Left ventricle myocardium inferior (tissue), 1 donor: ENCODE measurements around the gene C11orf21. TPM values are rescaled to one million over a fixed set of nuclear protein-coding genes. Genes with fewer than 3 reads are reported as not detected.

ENCODE experiments used
- DNase-seq: peaks from one replicate; pipeline ENCODE4 v3.0.0-alpha.2; 2020
- H3K27ac ChIP-seq: fragments of 200-600 bp; replicated peaks from 2 replicates; pipeline ENCODE4 v1.8.0; 2021
- H3K27me3 ChIP-seq: fragments of 200-600 bp; 2 replicates; pipeline ENCODE4 v1.8.0; 2021; ENCODE audit warnings: low read depth
- H3K36me3 ChIP-seq: fragments of 200-600 bp; 2 replicates; pipeline ENCODE4 v1.8.0; 2021
- H3K4me1 ChIP-seq: fragments of 200-600 bp; 2 replicates; pipeline ENCODE4 v1.8.0; 2021
- H3K4me3 ChIP-seq: fragments of 200-600 bp; 2 replicates; pipeline ENCODE4 v1.8.0; 2021; ENCODE audit warnings: mild to moderate bottlenecking, moderate library complexity
- H3K9me3 ChIP-seq: fragments of 200-600 bp; replicated peaks from 2 replicates; pipeline ENCODE4 v1.8.0; 2021
- intact Hi-C: fragments of 100-400 bp; cut with micrococcal nuclease; formaldehyde crosslinking; loops from one replicate; pipeline ENCODE4 v1.11.0; 2022
- total RNA-seq: library from RNA; stranded (reverse); fragmentation: NEBNext Ultra II Directional; extraction: Animal tissue kit (Norgen Biotek cat#: 25700); gene quantifications from one replicate; pipeline ENCODE4 v1.2.1, GENCODE V29; 2021
- TF ChIP-seq, protein P1 (sequence below): fragments of 200-600 bp; IDR thresholded peaks from 2 replicates; pipeline ENCODE4 v1.8.0; 2021; ENCODE audit warnings: antibody characterized with exemption, mild to moderate bottlenecking, borderline replicate concordance
- donor health status: DM: no; HTN: yes; CAD: no; lungs with severe emphysema.

The C11orf21 gene
- total RNA-seq, 1 donor from 2014 or later: 36.0 TPM

DNA sequence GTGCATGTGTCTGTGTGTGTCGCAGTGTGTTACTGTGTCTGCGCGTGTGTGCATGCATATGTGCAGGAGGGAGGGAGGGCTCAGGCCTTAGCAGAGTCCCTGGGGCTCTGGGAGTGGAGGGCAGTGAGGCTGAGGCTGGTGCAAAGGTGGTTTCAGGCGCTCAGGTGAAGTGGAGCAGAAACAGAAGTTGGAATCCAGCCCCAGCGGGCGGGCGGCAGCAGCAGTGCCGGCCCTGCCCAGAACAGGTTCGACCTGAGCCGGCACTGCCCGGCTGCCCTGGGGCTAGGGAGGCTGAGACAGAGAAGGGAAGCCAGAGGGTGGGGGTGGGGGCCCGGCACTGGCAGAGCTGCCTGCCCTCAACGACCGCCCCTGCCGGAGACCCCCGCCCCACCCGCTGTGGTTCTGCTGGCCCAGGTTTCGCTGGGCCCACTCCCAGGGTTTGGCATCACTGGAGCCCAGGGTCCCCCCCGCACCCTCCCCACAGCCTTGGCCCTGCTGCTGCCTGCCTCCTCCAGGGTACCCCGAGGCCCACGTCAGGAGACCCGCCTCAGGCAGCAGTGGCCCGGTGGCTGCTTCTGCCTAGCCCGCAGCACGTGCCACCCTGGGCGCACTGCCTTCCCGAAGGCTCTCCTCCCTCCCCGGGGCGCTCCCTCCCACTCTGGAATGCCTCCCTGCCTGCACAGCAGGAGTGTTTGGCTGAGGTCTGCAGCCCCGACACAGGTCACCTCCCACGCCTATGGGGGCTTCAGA lies 44.6 kb downstream of the C11orf21 start:
- Histone ChIP-seq H3K4me1 (no peaks in the 10 kb centered on the region), H3K27me3 (peaks cover 36% of the 10 kb centered on the region), H3K27ac (no peak overlapping the region), H3K36me3 (no peaks in the 10 kb centered on the region), H3K4me3 (no peak overlapping the region), H3K9me3 (peaks cover 23% of the 10 kb centered on the region)
- TF ChIP-seq, protein P1, sequence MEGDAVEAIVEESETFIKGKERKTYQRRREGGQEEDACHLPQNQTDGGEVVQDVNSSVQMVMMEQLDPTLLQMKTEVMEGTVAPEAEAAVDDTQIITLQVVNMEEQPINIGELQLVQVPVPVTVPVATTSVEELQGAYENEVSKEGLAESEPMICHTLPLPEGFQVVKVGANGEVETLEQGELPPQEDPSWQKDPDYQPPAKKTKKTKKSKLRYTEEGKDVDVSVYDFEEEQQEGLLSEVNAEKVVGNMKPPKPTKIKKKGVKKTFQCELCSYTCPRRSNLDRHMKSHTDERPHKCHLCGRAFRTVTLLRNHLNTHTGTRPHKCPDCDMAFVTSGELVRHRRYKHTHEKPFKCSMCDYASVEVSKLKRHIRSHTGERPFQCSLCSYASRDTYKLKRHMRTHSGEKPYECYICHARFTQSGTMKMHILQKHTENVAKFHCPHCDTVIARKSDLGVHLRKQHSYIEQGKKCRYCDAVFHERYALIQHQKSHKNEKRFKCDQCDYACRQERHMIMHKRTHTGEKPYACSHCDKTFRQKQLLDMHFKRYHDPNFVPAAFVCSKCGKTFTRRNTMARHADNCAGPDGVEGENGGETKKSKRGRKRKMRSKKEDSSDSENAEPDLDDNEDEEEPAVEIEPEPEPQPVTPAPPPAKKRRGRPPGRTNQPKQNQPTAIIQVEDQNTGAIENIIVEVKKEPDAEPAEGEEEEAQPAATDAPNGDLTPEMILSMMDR: no peak
- DNase-seq: no peak
- intact Hi-C loops: no loop called here

DNA sequence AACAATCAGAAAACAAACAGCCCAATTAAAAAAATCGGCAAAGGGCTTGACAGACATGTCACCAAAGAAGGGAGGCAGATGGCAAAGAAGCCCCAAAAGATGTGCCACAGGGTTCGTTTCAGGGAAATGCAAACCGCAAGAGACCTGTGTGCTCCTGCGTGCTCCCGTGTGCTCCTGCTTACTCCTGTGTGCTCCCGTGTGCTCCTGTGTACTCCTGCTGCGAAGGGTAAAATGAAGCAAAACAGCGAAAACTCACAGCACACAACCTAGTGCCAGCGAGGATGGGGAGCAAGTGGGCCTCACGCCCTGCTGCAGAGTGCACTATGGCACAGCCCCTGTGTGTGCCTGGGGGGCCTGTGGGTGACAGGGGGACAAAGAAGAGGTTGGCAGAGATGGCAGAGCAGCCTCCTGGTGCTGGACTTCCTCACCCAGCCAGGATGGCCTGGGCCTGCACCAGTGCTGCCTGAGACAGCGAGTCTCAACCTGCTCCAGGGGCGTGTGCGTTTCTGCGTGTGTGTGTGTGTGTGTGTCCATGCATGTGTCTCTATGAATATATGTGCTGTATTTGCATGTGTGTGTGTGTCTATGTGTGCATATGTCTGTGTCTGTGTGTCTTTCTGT lies 45.3 kb downstream of the C11orf21 start:
- TF ChIP-seq, protein P1: no peak
- no peaks in the 10 kb centered on the region for H3K36me3 ChIP-seq
- H3K4me1 ChIP-seq: no peaks in the 10 kb centered on the region
- H3K9me3 ChIP-seq: peaks cover 23% of the 10 kb centered on the region
- no peak overlapping the region for H3K27ac ChIP-seq
- no peak overlapping the region for H3K4me3 ChIP-seq
- peaks cover 29% of the 10 kb centered on the region for H3K27me3 ChIP-seq
- no peak for DNase-seq
- intact Hi-C loops: no loop called here

DNA sequence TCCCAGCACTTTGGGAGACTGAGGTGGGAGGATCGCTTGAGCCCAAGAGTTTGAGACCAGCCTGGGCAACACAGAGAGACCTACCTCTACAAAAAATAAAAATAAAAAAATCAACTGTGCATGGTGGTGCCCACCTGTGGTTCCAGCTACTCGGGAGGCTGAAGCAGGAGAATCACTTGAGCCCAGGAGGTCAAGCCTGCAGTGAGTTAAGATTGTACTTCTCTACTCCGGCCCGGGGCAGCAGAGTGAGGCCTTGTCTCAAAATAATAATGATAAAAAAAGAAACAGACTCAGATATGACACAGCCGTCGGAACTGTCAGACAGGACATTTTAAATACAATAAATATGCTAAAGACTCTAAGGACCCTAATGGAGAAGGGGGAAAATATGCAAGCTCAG lies 49.7 kb downstream of the C11orf21 start:
- TF ChIP-seq, protein P1: no peak
- Histone ChIP-seq H3K9me3 (peaks cover 23% of the 10 kb centered on the region), H3K27ac (no peak overlapping the region), H3K4me3 (no peak overlapping the region), H3K4me1 (no peaks in the 10 kb centered on the region), H3K36me3 (no peaks in the 10 kb centered on the region), H3K27me3 (peaks cover 27% of the 10 kb centered on the region)
- intact Hi-C loops: no loop called here
- no peak for DNase-seq

DNA sequence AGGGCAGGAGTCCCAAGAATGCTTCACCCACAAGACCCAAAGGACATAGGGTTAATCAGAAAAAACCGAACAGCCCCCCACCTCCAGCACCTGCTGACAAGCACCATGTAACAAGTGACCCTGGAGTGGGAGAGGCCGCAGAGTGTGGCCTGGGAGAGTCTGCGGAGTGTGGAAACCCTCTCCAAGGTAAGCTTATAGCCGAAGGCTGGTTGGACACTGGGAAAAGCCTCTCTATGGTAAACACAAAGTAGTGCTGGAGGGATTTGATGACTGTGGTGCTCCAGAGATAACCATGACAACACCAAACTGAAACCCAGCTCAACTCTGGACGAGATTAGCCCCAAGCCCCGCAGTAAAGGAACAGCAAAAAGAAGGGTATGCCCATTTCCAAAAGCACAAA lies 50.6 kb downstream of the C11orf21 start:
- H3K9me3 ChIP-seq: peaks cover 23% of the 10 kb centered on the region
- no peak overlapping the region for H3K4me3 ChIP-seq
- intact Hi-C loops: no loop called here
- TF ChIP-seq, protein P1: no peak
- DNase-seq: no peak
- H3K27ac ChIP-seq: no peak overlapping the region
- H3K36me3 ChIP-seq: no peaks in the 10 kb centered on the region
- H3K4me1 ChIP-seq: no peaks in the 10 kb centered on the region
- H3K27me3 ChIP-seq: peaks cover 35% of the 10 kb centered on the region

DNA sequence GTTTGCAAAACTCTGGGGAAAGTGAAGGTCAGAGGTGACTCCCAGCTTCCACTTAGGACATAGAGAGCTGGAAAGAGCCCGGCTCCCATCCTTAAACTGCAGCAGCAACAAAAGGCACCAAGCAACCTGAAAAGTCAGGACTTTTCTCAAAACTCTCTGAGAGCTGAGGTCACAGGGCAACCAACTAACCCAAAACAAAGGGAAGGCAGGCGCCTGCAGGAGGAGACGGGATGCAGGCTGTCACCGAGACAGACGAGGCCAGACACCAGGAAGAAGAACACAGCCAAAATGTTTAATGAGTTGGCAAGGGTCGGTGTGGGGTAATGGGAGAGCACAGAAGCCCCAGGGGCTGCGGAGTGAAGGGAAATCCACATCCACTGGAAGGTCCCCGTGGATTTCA lies 51.2 kb downstream of the C11orf21 start:
- TF ChIP-seq, protein P1: no peak
- intact Hi-C loops: no loop called here

More for the DNA sequence above, 51.2 kb downstream of the C11orf21 start:
- no peaks in the 10 kb centered on the region for H3K36me3 ChIP-seq
- DNase-seq: no peak
- no peak overlapping the region for H3K27ac ChIP-seq
- H3K4me1 ChIP-seq: no peaks in the 10 kb centered on the region
- H3K27me3 ChIP-seq: peaks cover 37% of the 10 kb centered on the region
- H3K4me3 ChIP-seq: no peak overlapping the region
- H3K9me3 ChIP-seq: peaks cover 19% of the 10 kb centered on the region
